CD4-positive, CD25-positive, alpha-beta regulatory T cell (primary cell): Measurements from ENCODE around the gene GPATCH4. TPM values are rescaled to one million over a fixed set of nuclear protein-coding genes. Genes with fewer than 3 reads are reported as not detected.
"Not testable (repeated sequence)": the region's sequence is repeated elsewhere in the genome, so short reads cannot be mapped to it uniquely, and the experiment has no call there.

ENCODE experiments used
- ATAC-seq, 2 donors: fragments of 150-1000 bp; cut with Tn5 transposase; one replicate each; pipeline ENCODE4 v1.10.0; 2021; ENCODE audit warnings: low read depth in 2 of 2, moderate number of reproducible peaks in 2 of 2, moderate library complexity in 1 of 2
- DNase-seq, 3 donors: peaks; one replicate each; pipeline versions ENCODE4 v3.0.0 to v3.0.0-alpha.2; 2012 to 2022; ENCODE audit warnings: mixed read lengths in 1 of 3
- H3K27ac ChIP-seq: one replicate; pipeline ENCODE4 v1.7.0; 2013; ENCODE audit warnings: mild to moderate bottlenecking, low read length; ENCODE audit not compliant: insufficient read depth, poor library complexity, severe bottlenecking
- H3K27me3 ChIP-seq: one replicate; pipeline ENCODE4 v1.7.0; 2013; ENCODE audit warnings: low read length; ENCODE audit not compliant: control insufficient read depth, insufficient read depth
- H3K36me3 ChIP-seq: one replicate; pipeline ENCODE4 v1.7.0; 2013; ENCODE audit warnings: mild to moderate bottlenecking, low read length, moderate library complexity; ENCODE audit not compliant: control insufficient read depth, insufficient read depth
- H3K4me1 ChIP-seq: 2 replicates; pipeline ENCODE4 v1.7.0; 2013; ENCODE audit warnings: mild to moderate bottlenecking, low read length; ENCODE audit not compliant: insufficient read depth, control insufficient read depth, poor library complexity, severe bottlenecking
- H3K4me3 ChIP-seq: one replicate; pipeline ENCODE4 v1.7.0; 2013; ENCODE audit warnings: low read depth, mild to moderate bottlenecking, low read length, moderate library complexity
- H3K9me3 ChIP-seq, 2 experiments: 1 replicate in 1 of 2; 2 replicates in 1 of 2; pipeline ENCODE4 v1.7.0; 2013; ENCODE audit warnings: low read length in 2 of 2, mild to moderate bottlenecking in 1 of 2, moderate library complexity in 1 of 2; ENCODE audit not compliant: control insufficient read depth in 2 of 2
- H3K27ac Mint-ChIP-seq, 3 donors: one replicate each; pipeline ENCODE4 v1.8.0; 2020 to 2022; ENCODE audit warnings: mild to moderate bottlenecking in 3 of 3, mixed read lengths in 3 of 3, moderate library complexity in 2 of 3
- H3K27me3 Mint-ChIP-seq: one replicate; pipeline ENCODE4 v1.8.0; 2022; ENCODE audit warnings: mild to moderate bottlenecking, mixed read lengths
- H3K36me3 Mint-ChIP-seq: one replicate; pipeline ENCODE4 v1.8.0; 2020; ENCODE audit warnings: mixed read lengths
- H3K4me1 Mint-ChIP-seq, 4 donors: one replicate each; pipeline ENCODE4 v1.8.0; 2020 to 2022; ENCODE audit warnings: mixed read lengths in 4 of 4, mild to moderate bottlenecking in 1 of 4
- H3K4me3 Mint-ChIP-seq, 4 donors: one replicate each; pipeline ENCODE4 v1.8.0; 2020 to 2022; ENCODE audit warnings: mild to moderate bottlenecking in 4 of 4, mixed read lengths in 4 of 4, moderate library complexity in 3 of 4
- H3K9me3 Mint-ChIP-seq, 7 donors: one replicate each; pipeline ENCODE4 v1.8.0; 2020 to 2022; ENCODE audit warnings: mixed read lengths in 7 of 7, mild to moderate bottlenecking in 3 of 7, moderate library complexity in 2 of 7
- polyA plus RNA-seq, 4 donors: library from polyadenylated mRNA; unstranded; fragments of 300-500 nt; fragmentation: Illumina TruSeq; gene quantifications; one replicate each; pipeline ENCODE4 v1.2.3, GENCODE V29; 2021
- total RNA-seq: library from RNA; stranded (reverse); gene quantifications from one replicate; pipeline ENCODE4 v1.2.3, GENCODE V29; 2022

The GPATCH4 gene
- total and polyA plus RNA-seq, 5 donors from 2014 or later: 20.2 to 34.6 (median 27.6) TPM

GRCh38 chr1:156555715-156556114, 45.6 kb downstream of the GPATCH4 start:
- H3K4me3 ChIP-seq: no peak overlapping the region
- H3K4me1 ChIP-seq: no peaks in the 10 kb centered on the region
- Mint-ChIP-seq H3K4me3 (no peak overlapping the region), H3K9me3 (no peaks in the 10 kb centered on the region), H3K36me3 (peaks cover 4% of the 10 kb centered on the region), H3K27ac (no peak overlapping the region), H3K27me3 (no peaks in the 10 kb centered on the region), H3K4me1 (peaks cover 2 to 5% (median 4%) of the 10 kb centered on the region in 4 donors)
- H3K36me3 ChIP-seq: no peaks in the 10 kb centered on the region
- H3K27ac ChIP-seq: no peak overlapping the region
- no peaks in the 10 kb centered on the region for H3K27me3 ChIP-seq
- ATAC-seq (no peak), DNase-seq (no peak)
- no peaks in the 10 kb centered on the region for H3K9me3 ChIP-seq

GRCh38 chr1:156554971-156555370, 46.3 kb downstream of the GPATCH4 start:
- Histone ChIP-seq H3K9me3 (no peaks in the 10 kb centered on the region), H3K4me3 (no peak overlapping the region), H3K36me3 (no peaks in the 10 kb centered on the region), H3K4me1 (no peaks in the 10 kb centered on the region), H3K27me3 (no peaks in the 10 kb centered on the region), H3K27ac (no peak overlapping the region)
- no peak for ATAC-seq
- no peaks in the 10 kb centered on the region for H3K27me3 Mint-ChIP-seq
- no peak for DNase-seq
- H3K27ac Mint-ChIP-seq: no peak overlapping the region
- peaks cover 4% of the 10 kb centered on the region for H3K36me3 Mint-ChIP-seq
- H3K4me1 Mint-ChIP-seq: peaks cover 2 to 5% (median 4%) of the 10 kb centered on the region in 4 donors
- no peaks in the 10 kb centered on the region for H3K9me3 Mint-ChIP-seq
- H3K4me3 Mint-ChIP-seq: no peak overlapping the region

DNA sequence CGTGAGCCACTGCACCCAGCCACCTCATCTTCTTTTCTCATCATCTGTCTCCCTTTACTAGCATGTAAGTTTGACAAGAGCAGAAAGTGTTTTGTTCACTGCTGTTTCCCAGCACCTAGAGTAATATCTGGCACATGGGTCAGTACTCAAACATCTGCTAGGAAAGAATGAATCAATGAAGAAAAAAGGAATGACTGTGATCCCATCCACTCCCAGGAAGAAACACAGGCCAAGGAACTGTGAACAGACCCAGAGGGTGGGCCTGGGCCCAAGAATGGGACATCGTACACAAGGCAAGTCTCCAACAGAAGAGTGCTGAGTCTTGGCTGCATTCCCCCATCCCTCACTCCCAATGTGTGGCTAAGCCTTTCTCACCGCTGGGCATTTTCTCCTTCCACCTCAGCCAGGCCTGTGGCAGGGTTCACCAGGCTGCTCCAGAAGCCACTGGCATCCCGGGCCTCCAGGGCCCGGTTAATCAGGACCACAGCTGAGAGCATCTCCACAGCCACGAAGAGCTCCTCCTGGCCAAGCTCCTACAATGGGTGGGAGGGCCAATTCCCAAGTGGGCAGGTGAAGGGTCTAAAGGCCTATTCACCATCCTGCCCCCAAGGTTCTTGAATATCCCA, 47.3 kb downstream of the GPATCH4 start:
- Histone ChIP-seq H3K27ac (no peak overlapping the region), H3K27me3 (no peaks in the 10 kb centered on the region), H3K9me3 (no peaks in the 10 kb centered on the region), H3K4me1 (no peaks in the 10 kb centered on the region), H3K4me3 (no peak overlapping the region), H3K36me3 (no peaks in the 10 kb centered on the region)
- Mint-ChIP-seq H3K9me3 (no peaks in the 10 kb centered on the region), H3K4me1 (peaks cover 2 to 5% (median 4%) of the 10 kb centered on the region in 4 donors), H3K27me3 (no peaks in the 10 kb centered on the region), H3K27ac (peak overlapping the region in 1 of 3 donors; percentile 81), H3K4me3 (no peak overlapping the region), H3K36me3 (peaks cover 4% of the 10 kb centered on the region)
- no peak for ATAC-seq
- no peak for DNase-seq

GRCh38 chr1:156552937-156553336, 48.3 kb downstream of the GPATCH4 start:
- not testable (repeated sequence) for H3K36me3 Mint-ChIP-seq, H3K27me3 ChIP-seq, H3K36me3 ChIP-seq, H3K9me3 ChIP-seq, H3K27ac ChIP-seq, H3K4me3 ChIP-seq, H3K4me3 Mint-ChIP-seq, H3K4me1 Mint-ChIP-seq, H3K27me3 Mint-ChIP-seq, H3K9me3 Mint-ChIP-seq, H3K4me1 ChIP-seq, DNase-seq, ATAC-seq
- peak overlapping the region in 2 of 3 donors; percentile 37 to 81 for H3K27ac Mint-ChIP-seq

GRCh38 chr1:156552518-156552917, 48.8 kb downstream of the GPATCH4 start:
- Mint-ChIP-seq H3K36me3 (peaks cover 4% of the 10 kb centered on the region), H3K9me3 (no peaks in the 10 kb centered on the region), H3K4me3 (peak overlapping the region in 1 of 4 donors; percentile 42), H3K4me1 (peaks cover 2 to 5% (median 4%) of the 10 kb centered on the region in 4 donors), H3K27ac (peak overlapping the region in 1 of 3 donors; percentile 73), H3K27me3 (no peaks in the 10 kb centered on the region)
- no peak for ATAC-seq
- Histone ChIP-seq H3K4me3 (no peak overlapping the region), H3K4me1 (no peaks in the 10 kb centered on the region), H3K36me3 (no peaks in the 10 kb centered on the region), H3K9me3 (no peaks in the 10 kb centered on the region), H3K27ac (no peak overlapping the region), H3K27me3 (no peaks in the 10 kb centered on the region)
- DNase-seq: no peak

DNA sequence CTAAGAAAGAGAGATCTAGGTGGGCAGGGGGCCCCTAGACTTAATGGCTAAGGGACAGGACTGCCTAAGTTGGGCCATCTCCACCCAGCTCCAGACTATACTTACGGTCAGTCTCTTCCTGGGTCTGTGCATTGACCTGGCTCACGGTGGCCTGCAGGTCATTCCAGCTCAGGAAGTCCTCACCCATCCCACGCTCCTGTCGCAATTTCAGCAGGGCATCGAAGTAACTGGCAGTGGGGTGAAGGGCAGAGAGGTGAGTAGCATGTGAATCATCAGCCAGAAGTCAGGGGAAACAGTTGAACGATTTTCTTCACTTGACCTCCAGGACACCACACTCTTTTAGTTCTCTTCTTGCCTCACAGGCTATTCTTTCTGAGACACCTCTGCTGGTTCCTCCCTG, 49.4 kb downstream of the GPATCH4 start:
- Mint-ChIP-seq H3K27me3 (no peaks in the 10 kb centered on the region), H3K9me3 (no peaks in the 10 kb centered on the region), H3K4me1 (peaks cover 2 to 5% (median 4%) of the 10 kb centered on the region in 4 donors), H3K36me3 (peaks cover 4% of the 10 kb centered on the region), H3K27ac (peak overlapping the region in 1 of 3 donors; percentile 73), H3K4me3 (no peak overlapping the region)
- Histone ChIP-seq H3K27me3 (no peaks in the 10 kb centered on the region), H3K4me3 (no peak overlapping the region), H3K4me1 (no peaks in the 10 kb centered on the region), H3K36me3 (no peaks in the 10 kb centered on the region), H3K9me3 (no peaks in the 10 kb centered on the region), H3K27ac (no peak overlapping the region)
- ATAC-seq: no peak
- no peak for DNase-seq

DNA sequence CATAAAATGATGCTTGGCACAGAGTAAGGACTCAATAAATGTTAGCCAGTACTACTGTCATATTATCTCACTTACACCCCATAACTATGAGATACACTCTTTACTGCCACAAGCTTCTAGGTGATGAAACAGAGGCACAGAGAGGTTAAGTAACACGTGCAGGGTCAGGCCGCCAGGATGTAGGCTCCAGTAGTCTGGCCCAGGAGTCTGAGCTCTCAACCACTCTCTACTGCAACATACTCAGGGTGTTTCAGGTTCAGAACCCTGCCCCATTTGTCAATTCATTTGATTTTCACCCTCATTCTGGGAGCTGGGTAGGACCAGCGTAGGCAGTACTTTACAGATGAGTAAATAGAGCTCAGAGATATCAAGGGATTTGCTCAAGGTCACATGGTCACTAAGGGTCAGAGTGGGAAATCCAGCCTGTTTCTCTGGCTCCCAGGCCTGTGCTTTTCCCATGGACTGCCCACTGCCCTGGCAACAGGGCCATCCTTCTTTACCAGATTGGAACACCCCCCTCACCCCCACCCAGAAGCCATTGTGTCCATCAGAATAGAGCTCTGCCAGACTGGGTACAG, 50.1 kb downstream of the GPATCH4 start:
- H3K4me1 Mint-ChIP-seq: peaks cover 2 to 5% (median 4%) of the 10 kb centered on the region in 4 donors
- ATAC-seq: no peak
- no peak overlapping the region for H3K4me3 Mint-ChIP-seq
- no peaks in the 10 kb centered on the region for H3K9me3 Mint-ChIP-seq
- H3K27ac ChIP-seq: no peak overlapping the region
- H3K36me3 ChIP-seq: no peaks in the 10 kb centered on the region
- DNase-seq: no peak
- no peaks in the 10 kb centered on the region for H3K27me3 Mint-ChIP-seq
- H3K27me3 ChIP-seq: no peaks in the 10 kb centered on the region
- no peaks in the 10 kb centered on the region for H3K4me1 ChIP-seq
- no peaks in the 10 kb centered on the region for H3K9me3 ChIP-seq
- H3K27ac Mint-ChIP-seq: no peak overlapping the region
- H3K4me3 ChIP-seq: no peak overlapping the region
- peaks cover 4% of the 10 kb centered on the region for H3K36me3 Mint-ChIP-seq

DNA sequence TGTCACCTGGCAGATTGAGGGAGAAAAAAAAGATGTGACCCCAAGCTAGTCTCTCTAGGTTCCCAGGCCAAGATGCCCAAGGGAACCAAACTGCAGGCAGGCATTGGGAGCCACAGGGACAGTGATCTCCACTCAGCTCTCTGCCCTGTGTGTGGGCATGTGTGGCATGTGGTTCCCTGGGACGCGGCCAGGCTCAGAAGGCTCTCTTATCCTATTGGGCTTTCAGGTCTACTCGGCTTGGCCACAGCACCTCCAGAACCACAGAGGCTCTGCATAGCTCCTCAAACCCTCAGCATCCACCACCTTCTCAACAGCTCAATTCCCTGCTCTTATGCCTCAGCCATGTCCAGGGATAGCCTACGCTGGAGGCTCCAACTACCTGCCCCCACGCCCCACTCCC, 50.9 kb downstream of the GPATCH4 start:
- Histone ChIP-seq H3K4me3 (no peak overlapping the region), H3K9me3 (no peaks in the 10 kb centered on the region), H3K4me1 (no peaks in the 10 kb centered on the region), H3K27me3 (no peaks in the 10 kb centered on the region), H3K36me3 (no peaks in the 10 kb centered on the region), H3K27ac (no peak overlapping the region)
- Mint-ChIP-seq H3K4me1 (peaks cover 2 to 5% (median 4%) of the 10 kb centered on the region in 4 donors), H3K27me3 (no peaks in the 10 kb centered on the region), H3K9me3 (no peaks in the 10 kb centered on the region), H3K27ac (peak overlapping the region in 1 of 3 donors; percentile 13), H3K4me3 (no peak overlapping the region), H3K36me3 (peaks cover 4% of the 10 kb centered on the region)
- DNase-seq (no peak), ATAC-seq (no peak)
